Measurements from ENCODE around the gene APOE.
"Not testable (repeated sequence)": the region's sequence is repeated elsewhere in the genome, so short reads cannot be mapped to it uniquely, and the experiment has no call there.

APOE gene

DNA sequence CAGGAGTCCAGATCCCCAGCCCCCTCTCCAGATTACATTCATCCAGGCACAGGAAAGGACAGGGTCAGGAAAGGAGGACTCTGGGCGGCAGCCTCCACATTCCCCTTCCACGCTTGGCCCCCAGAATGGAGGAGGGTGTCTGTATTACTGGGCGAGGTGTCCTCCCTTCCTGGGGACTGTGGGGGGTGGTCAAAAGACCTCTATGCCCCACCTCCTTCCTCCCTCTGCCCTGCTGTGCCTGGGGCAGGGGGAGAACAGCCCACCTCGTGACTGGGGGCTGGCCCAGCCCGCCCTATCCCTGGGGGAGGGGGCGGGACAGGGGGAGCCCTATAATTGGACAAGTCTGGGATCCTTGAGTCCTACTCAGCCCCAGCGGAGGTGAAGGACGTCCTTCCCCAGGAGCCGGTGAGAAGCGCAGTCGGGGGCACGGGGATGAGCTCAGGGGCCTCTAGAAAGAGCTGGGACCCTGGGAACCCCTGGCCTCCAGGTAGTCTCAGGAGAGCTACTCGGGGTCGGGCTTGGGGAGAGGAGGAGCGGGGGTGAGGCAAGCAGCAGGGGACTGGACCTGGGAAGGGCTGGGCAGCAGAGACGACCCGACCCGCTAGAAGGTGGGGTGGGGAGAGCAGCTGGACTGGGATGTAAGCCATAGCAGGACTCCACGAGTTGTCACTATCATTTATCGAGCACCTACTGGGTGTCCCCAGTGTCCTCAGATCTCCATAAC, at the start of gene APOE:
Gene APOE (plus strand): TSS at position 360 of the 724 bp plus-strand sequence. CDS start 829 bp downstream, outside the sequence.
- DNase-seq (ENCODE audit: low spot score), result no peak

DNA sequence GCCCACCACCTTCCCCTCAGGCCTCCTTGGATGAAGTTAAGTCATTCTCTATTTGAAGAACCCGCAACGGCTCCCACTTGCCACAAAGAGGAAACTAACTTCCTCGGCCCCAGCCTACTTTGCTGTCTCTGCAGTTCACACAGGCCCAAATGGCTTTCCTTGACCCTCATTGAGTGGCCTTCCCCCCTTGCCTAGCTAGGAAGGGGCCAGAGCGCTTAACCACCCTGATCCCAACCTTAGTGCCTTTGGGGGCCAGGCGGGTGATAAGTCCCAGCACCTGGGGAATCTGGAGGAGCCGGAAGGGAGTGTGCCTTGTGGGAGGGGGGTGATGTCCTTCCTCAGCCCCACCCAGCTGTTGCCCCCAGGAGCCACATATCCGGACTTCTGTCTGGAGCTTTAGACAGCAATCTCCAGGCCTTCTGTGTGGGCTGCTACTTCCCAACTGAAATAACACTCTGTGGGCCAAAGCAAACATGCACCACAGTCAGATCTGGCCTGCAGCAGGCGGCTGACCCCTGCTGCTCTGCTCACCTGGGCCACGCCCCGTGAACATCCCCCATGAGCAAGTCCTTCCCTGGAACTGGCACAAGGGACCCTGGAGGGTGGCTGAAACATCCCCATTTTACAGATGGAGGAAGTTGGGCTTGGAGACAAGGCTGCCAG, 49.0 kb upstream of the APOE start:
- no peak for DNase-seq (ENCODE audit: low spot score)

DNA sequence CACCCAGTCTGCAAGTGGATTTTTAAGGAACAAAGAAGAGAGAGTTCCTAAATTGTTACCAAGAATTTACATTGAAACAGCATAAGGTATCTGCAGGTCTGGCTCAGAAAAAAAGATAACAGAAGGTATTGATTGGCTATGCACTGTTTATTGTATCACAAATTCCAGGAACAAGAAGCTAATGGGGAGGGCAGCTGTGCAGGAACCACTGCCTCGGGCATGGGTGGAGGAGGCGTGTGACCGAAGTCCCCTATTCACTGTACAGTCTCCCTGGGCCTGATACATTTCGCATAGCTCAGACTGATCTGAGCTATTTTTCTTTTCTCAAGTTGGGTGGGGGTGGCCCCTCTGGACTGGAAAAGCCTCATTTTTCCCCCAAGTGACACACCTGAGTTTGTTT, 47.8 kb upstream of the APOE start:
- DNase-seq (ENCODE audit: low spot score), result no peak

DNA sequence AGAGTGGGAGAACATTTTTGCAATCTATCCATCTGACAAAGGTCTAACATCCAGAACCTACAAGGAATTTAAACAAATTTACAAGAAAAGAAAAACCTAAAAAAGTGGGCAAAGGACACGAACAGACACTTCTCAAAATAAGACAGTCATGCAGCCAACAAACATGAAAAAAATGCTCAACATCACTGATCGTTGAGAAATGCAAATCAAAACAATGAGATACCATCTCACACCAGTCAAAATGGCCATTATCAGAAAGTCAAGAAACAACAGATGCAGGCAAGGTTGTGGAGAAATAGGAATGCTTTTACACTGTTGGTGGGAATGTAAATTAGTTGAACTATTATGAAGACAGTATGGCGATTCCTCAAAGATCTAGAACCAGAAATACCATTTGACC, 44.0 kb upstream of the APOE start:
- DNase-seq (ENCODE audit: low spot score), result not testable (repeated sequence)

DNA sequence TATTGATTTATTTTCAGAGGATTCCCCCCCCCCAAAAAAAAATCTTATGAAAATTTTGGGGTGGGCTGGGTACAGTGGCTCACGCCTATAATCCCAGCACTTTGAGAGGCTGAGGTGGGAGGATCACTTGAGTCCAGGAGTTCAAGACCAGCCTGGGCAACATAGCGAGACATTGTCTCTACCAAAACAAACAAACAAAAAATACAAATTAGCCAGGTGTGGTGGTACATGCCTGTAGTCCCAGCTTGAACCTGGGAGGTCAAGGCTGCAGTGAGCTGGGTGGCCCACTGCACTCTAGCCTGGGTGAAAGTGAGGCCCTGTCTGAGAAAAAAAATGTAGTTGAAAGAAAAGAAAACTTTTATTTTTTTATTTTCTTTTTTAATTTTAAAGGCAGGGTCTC, 41.6 kb upstream of the APOE start:
- no peak for DNase-seq (ENCODE audit: low spot score)

DNA sequence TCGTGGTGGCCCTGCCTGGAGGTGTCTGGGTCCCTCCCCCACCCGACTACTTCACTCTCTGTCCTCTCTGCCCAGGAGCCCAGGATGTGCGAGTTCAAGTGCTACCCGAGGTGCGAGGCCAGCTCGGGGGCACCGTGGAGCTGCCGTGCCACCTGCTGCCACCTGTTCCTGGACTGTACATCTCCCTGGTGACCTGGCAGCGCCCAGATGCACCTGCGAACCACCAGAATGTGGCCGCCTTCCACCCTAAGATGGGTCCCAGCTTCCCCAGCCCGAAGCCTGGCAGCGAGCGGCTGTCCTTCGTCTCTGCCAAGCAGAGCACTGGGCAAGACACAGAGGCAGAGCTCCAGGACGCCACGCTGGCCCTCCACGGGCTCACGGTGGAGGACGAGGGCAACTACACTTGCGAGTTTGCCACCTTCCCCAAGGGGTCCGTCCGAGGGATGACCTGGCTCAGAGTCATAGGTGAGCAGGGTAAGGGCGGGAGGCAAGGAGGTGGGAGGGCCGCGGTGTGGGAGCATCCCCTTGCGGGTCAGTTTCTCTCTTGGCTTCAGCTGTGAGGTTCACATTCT, 40.3 kb upstream of the APOE start:
- DNase-seq (ENCODE audit: low spot score), result no peak

DNA sequence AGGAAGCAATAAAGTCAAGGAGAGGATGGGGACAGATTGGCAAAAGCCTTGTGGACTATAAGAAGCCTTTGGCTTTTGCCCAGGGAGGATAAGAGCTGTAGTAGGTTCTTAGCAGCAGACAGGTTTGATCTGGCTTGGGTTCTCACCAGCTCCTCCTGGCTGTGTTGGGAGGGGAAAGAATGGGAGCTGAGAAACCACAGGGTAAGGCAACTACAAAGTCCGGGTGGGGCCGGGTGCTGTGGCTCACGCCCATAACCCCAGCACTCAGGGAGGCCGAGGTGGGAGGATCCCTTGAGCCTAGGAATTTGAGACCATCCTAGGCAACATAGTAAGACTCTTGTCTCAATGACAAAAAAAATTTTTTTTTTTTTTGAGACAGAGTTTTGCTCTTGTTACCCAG, 38.9 kb upstream of the APOE start:
- DNase-seq (ENCODE audit: low spot score), result no peak

DNA sequence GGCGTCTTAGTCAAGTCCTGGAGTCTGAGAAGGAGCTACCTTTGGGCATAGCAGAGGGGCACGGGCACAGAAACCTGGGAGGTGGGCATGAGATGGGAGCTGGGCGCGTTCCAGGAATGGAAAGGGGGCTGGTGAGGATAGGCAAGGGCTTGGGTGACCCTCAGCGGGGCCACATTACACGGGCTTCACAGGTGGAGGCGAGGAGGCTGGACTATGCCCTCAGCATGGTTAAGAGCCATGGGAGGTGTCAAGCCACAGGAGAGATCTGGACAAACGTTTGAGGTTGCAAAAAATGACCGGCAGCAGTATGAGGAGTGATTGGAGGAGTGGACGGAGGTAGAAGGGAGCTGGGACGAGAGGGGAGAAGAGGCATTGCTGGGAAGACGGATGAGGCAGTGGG, 38.0 kb upstream of the APOE start:
- DNase-seq (ENCODE audit: low spot score), result no peak

DNA sequence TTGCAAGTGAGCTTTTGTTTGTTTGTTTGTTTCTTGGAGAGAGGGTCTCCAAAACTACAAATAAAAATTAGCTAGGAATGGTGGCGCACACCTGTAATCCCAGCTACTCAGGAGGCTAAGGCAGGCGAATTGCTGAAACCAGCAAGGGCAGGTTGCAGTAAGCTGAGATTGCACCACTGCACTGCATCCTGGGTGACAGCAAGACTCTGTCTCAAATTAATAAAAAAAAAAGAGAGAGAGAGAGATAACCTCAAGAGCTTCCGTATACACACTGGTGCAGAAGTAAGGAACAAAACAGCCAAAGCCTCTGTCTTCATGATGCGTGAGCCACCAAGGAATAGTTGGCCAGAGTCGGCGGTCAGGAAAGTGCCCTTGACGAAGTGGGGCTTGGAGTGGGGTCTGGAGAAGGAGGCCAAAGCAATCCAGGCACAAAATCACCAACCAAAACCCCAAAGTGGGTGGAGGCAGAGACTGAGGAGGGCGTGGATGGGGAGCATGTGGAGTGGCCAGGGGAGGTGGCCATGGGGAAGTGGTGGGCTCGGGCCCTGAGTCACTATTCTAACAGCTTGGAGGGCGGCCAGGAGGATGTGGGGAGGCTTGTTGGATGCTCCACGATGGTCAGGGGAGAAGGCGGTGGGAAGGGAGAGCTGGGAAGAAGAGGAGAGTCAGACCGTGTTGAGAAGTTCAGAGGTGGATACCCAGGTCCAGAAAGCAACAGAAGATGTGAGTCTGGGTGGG, 35.7 kb upstream of the APOE start:
- no peak for DNase-seq (ENCODE audit: low spot score)

DNA sequence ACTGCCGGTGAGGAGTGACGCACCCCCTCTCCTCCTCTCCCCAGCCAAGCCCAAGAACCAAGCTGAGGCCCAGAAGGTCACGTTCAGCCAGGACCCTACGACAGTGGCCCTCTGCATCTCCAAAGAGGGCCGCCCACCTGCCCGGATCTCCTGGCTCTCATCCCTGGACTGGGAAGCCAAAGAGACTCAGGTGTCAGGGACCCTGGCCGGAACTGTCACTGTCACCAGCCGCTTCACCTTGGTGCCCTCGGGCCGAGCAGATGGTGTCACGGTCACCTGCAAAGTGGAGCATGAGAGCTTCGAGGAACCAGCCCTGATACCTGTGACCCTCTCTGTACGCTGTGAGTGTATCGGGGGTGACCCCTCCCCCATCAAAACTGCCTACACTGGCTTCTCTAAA, 33.8 kb upstream of the APOE start:
- no peak for DNase-seq (ENCODE audit: low spot score)

DNA sequence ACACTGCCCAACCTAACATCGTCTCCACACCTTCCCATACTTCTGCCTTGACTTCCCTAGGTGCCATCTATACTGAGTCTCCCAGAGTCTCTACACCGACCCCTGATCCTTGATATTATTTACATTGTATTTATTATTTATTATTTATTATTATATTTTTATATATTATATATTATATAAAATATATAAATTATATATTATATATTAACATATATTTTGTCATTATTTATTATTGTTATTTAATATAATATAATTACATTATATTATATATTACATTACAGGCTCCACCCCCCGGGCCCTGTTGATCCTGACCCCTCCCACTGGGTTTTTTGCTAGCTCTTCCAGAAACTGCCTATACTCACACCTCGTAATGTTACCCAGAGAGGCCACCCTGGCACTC, 32.9 kb upstream of the APOE start:
- DNase-seq (ENCODE audit: low spot score), result no peak

DNA sequence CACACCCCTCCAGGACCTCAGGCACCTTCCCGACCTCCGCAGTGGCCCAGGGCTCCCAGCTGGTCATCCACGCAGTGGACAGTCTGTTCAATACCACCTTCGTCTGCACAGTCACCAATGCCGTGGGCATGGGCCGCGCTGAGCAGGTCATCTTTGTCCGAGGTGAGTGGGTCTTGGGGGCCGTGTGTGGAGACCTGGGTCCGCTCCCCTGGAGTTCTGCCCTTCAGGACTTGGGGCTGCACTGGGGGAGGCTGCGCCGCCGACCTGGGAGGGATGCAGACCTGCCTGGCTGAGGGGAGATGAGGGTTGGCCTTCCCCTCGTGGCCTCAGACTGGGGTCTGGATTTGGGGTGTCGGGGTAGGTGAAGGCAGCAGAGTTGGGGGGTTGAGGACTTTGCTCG, 31.3 kb upstream of the APOE start:
- DNase-seq (ENCODE audit: low spot score), result no peak

DNA sequence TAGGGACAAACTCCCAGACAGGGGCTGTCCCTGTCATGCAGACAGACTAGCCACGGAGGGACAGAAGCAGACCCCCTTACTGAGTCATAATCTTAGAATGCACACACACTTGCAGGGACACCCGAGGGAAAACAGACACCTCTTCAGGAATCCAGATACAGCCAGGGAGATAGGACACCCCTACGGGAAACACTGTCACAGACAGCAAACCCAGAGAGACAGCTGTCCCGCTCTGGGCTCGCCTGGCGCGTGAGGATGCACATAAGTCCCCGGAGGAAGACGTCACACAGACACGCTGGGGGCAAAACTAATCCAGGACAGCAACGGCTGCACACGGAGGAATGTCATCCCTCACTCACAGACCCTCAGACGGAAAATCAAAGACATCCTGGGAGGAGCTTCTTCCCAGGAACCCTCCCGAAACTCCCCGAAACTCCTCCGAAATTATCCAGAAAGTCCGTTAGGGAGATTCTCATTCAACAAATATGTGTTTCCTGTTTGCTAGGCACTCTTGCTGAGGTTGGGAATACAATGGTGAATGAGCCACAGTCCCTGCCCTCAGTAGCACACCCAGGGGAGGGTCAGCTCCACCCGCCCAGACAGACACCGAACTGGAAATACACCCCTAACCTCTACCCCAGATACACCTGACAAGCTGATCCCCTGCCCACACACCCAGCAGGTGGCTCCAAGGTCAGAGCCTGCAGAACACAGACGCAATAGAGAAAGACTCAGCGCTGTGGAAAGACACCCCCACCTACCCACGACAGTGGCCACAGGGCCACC, 29.7 kb upstream of the APOE start:
- DNase-seq (ENCODE audit: low spot score), result no peak

DNA sequence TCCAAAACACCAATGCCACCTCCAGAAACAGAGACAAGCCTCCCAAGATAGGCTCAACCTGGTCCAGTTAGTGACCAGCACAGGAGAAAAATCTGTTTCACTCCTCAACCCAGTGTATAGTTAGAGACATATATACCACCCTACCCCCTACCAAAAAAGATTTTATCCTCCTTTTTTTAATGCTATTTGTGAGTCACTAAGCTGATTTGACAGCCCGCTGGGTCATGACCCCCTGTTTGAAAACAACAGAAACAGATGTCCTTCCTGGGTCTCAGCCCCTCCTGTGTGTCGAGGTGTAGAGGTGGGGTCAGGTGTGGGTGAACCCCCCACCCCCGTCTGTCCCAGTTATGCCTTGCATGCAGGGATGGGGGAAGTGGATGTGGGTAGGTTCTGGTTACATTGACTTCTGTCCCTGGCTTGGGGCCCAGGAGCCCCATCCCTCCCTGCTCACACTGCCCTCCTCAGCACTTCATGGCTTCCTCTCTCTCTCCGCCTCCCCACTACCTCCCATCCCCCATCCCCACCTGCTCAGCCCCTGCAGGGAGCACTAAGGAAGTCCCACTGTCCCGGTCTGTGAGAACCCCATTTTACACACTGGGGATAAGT, 28.6 kb upstream of the APOE start:
- no peak for DNase-seq (ENCODE audit: low spot score)

DNA sequence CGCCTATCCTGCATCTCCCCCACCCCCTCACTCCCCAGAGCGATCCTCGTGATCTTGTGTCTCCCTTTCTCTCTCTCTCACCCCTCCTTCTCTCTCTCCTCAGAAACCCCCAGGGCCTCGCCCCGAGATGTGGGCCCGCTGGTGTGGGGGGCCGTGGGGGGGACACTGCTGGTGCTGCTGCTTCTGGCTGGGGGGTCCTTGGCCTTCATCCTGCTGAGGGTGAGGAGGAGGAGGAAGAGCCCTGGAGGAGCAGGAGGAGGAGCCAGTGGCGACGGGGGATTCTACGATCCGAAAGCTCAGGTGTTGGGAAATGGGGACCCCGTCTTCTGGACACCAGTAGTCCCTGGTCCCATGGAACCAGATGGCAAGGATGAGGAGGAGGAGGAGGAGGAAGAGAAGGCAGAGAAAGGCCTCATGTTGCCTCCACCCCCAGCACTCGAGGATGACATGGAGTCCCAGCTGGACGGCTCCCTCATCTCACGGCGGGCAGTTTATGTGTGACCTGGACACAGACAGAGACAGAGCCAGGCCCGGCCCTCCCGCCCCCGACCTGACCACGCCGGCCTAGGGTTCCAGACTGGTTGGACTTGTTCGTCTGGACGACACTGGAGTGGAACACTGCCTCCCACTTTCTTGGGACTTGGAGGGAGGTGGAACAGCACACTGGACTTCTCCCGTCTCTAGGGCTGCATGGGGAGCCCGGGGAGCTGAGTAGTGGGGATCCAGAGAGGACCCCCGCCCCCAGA, 27.3 kb upstream of the APOE start:
- no peak for DNase-seq (ENCODE audit: low spot score)

DNA sequence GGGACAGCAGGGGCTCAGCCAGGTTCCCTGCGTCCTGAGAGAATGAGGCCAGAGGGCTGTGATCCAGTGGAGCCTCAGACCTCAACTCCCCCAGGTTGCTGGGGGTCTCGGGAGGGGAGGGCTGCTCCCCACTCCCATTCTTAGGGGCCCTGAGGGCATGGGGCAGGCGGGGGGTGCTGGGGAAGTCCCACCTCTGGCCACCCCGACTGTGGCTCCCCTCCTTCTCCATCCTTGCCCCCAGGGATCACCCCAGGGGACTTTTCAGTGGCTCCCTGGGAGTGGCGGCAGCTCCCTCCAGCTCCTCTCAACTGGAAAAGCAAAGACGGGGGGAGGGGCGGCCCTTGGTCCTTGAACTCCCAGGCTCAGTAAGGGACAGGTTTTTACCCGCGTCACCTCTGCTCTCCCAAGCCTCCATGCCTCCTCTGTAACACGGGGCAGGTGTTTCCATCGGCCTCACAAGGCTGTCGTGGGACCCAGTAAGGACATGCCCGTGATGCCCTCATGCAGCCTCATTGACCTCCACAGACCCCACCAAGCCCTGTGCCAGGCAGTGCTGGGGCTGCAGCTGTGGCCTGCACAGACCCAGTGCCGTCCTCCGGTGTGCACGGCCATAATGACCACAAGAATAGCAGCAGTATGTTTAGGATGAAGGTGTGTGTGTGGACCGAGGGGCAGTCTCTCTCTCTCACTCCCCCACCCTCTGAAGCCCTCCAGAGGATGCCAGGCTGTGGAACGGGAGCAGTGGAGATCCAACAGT, 26.1 kb upstream of the APOE start:
- no peak for DNase-seq (ENCODE audit: low spot score)

DNA sequence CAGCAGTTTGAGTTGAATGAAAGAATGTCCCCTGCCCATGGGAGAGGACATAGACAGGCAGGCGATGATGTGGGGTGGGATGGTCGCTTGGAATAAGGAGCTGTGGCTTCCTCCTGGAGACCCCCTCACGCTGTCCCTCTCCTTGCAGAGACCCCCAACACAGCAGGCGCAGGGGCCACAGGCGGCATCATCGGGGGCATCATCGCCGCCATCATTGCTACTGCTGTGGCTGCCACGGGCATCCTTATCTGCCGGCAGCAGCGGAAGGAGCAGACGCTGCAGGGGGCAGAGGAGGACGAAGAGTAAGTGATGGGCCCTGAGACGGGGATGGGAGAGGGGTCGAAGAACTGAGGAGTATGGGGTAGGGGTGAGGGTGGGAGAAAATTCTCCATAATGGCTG, 23.5 kb upstream of the APOE start:
- DNase-seq (ENCODE audit: low spot score), result no peak

DNA sequence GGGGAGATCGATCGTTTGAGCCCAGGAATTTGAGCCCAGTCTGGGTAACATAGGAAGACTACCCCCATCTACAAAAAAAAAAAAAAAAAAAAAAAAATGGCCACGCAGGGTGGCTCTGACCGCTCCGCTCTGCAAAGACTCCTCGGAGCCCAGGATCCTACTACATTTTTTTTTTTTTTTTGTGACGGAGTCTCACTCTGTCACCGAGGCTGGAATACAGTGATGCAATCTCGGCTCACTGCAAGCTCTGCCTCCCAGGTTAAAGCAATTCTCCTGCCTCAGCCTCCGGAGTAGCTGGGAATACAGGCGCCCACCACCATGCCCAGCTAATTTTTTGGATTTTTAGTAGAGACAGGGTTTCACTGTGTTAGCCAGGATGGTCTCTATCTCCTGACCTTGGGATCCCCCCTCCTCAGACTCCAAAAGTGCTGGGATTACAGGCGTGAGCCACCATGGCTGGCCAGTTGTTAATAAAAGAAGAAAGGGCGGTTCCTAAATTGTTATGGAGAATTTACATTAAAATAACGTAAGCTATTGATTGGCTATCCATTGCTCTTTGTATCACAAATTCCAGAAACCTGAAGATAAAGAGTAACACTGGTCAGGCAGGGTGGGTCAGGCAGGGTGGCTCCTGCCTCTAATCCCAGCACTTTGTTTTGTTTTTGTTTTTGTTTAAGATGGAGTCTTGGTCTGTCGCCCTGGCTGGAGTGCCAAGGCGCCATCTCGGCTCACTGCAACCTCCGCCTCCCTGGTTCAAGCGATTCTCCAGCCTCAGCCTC, 22.8 kb upstream of the APOE start:
- not testable (repeated sequence) for DNase-seq (ENCODE audit: low spot score)

DNA sequence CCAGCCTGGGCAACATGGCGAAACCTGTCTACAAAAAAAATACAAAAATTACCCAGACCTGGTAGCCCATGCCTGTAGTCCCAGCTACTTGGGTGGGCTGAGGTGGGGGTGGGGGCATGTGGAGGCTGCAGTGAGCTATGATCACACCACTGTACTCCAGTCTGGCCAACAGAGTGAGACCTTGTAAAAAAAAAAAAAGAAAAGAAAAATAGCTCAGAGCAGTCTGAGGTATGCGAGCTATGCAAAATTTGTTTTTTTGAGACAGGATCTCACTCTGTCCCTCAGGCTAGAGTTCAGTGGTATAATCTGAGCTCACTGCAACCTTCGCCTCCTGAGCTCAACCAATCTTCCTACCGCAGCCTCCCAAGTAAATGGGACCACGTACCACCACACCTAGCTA, 21.7 kb upstream of the APOE start:
- DNase-seq (ENCODE audit: low spot score), result no peak
